ACC112 (cell line): ENCODE results near the gene JAG2.

Source experiments
- H2AFZ ChIP-seq: fragments of 200-600 bp; sonication (generic); one replicate; pipeline ENCODE4 v1.6.0; 2017; ENCODE audit warnings: antibody characterized with exemption, low read length; ENCODE audit not compliant: unreplicated experiment
- H3K27ac ChIP-seq: fragments of 200-600 bp; sonication (generic); 2 replicates; pipeline ENCODE4 v1.5.1; 2014; ENCODE audit warnings: low read depth, mild to moderate bottlenecking, antibody characterized with exemption, low read length, moderate library complexity
- H3K27me3 ChIP-seq: fragments of 200-600 bp; sonication (generic); 2 replicates; pipeline ENCODE4 v1.6.1; 2014; ENCODE audit warnings: mild to moderate bottlenecking, antibody characterized with exemption, low read length, moderate library complexity, mixed read lengths; ENCODE audit not compliant: insufficient read depth
- H3K36me3 ChIP-seq: fragments of 200-600 bp; sonication (generic); 2 replicates; pipeline ENCODE4 v1.6.1; 2016; ENCODE audit warnings: mild to moderate bottlenecking, antibody characterized with exemption, low read length, moderate library complexity, mixed read lengths; ENCODE audit not compliant: insufficient read depth
- H3K4me1 ChIP-seq: fragments of 200-600 bp; sonication (generic); one replicate; pipeline ENCODE4 v1.6.1; 2016; ENCODE audit warnings: low read length, mixed read lengths; ENCODE audit not compliant: insufficient read depth, unreplicated experiment, control insufficient read depth
- H3K4me3 ChIP-seq: fragments of 200-600 bp; sonication (generic); 2 replicates; pipeline ENCODE4 v1.5.1; 2014; ENCODE audit warnings: mild to moderate bottlenecking, low read depth, low read length
- H3K79me2 ChIP-seq: fragments of 200-600 bp; sonication (generic); one replicate; pipeline ENCODE4 v1.6.0; 2016; ENCODE audit warnings: low read length; ENCODE audit not compliant: control insufficient read depth, unreplicated experiment, insufficient read depth

JAG2 gene

GRCh38 chr14:105181549-105182295 lies 13.1 kb upstream of the JAG2 start:
- no peak overlapping the region for H3K27ac ChIP-seq

GRCh38 chr14:105180592-105181548 lies 12.3 kb upstream of the JAG2 start, which contains the start of gene NUDT14:
NUDT14 (minus strand) TSS chr14:105181312; CDS start chr14:105181209, 103 bp downstream.
- Histone ChIP-seq H2AFZ (peak within 1 kb of the TSS; percentile 22), H3K4me1 (no peaks in the 10 kb centered on the region), H3K4me3 (peak within 1 kb of the TSS; percentile 84), H3K27me3 (no peaks in the 10 kb centered on the region), H3K79me2 (no peaks in the 10 kb centered on the region), H3K36me3 (no peaks in the 10 kb centered on the region), H3K27ac (no peak within 1 kb of the TSS)

More at GRCh38 chr14:105181549-105182295, 13.1 kb upstream of the JAG2 start:
- Histone ChIP-seq H2AFZ (no peak overlapping the region), H3K79me2 (no peaks in the 10 kb centered on the region), H3K4me3 (no peak overlapping the region), H3K36me3 (no peaks in the 10 kb centered on the region), H3K27me3 (no peaks in the 10 kb centered on the region), H3K4me1 (no peaks in the 10 kb centered on the region)

GRCh38 chr14:105179191-105179590 lies 10.6 kb upstream of the JAG2 start:
- Histone ChIP-seq H2AFZ (no peak overlapping the region), H3K36me3 (no peaks in the 10 kb centered on the region), H3K4me3 (no peak overlapping the region), H3K27ac (no peak overlapping the region), H3K4me1 (no peaks in the 10 kb centered on the region), H3K79me2 (no peaks in the 10 kb centered on the region), H3K27me3 (no peaks in the 10 kb centered on the region)

- H3K27ac ChIP-seq: no peak overlapping the region
- H2AFZ ChIP-seq: no peak overlapping the region
- no peak overlapping the region for H3K4me3 ChIP-seq
- no peaks in the 10 kb centered on the region for H3K79me2 ChIP-seq
- H3K27me3 ChIP-seq: no peaks in the 10 kb centered on the region
- H3K4me1 ChIP-seq: no peaks in the 10 kb centered on the region
- H3K36me3 ChIP-seq: no peaks in the 10 kb centered on the region
Observed at GRCh38 chr14:105178868-105179140, 10.2 kb upstream of the JAG2 start.

- H3K27ac ChIP-seq: no peak overlapping the region
- H3K4me3 ChIP-seq: no peak overlapping the region
- H2AFZ ChIP-seq: no peak overlapping the region
- no peaks in the 10 kb centered on the region for H3K27me3 ChIP-seq
- H3K79me2 ChIP-seq: no peaks in the 10 kb centered on the region
- H3K36me3 ChIP-seq: no peaks in the 10 kb centered on the region
- no peaks in the 10 kb centered on the region for H3K4me1 ChIP-seq
Observed at GRCh38 chr14:105178069-105178867, 9.7 kb upstream of the JAG2 start.

GRCh38 chr14:105177082-105177481 lies 8.5 kb upstream of the JAG2 start:
- H2AFZ ChIP-seq: no peak overlapping the region
- no peaks in the 10 kb centered on the region for H3K36me3 ChIP-seq
- no peaks in the 10 kb centered on the region for H3K4me1 ChIP-seq
- no peak overlapping the region for H3K4me3 ChIP-seq
- H3K27me3 ChIP-seq: no peaks in the 10 kb centered on the region
- no peak overlapping the region for H3K27ac ChIP-seq
- H3K79me2 ChIP-seq: no peaks in the 10 kb centered on the region

- no peaks in the 10 kb centered on the region for H3K36me3 ChIP-seq
- no peaks in the 10 kb centered on the region for H3K27me3 ChIP-seq
- H3K4me1 ChIP-seq: no peaks in the 10 kb centered on the region
- no peak overlapping the region for H2AFZ ChIP-seq
- H3K4me3 ChIP-seq: no peak overlapping the region
- H3K27ac ChIP-seq: no peak overlapping the region
- H3K79me2 ChIP-seq: no peaks in the 10 kb centered on the region
Observed at GRCh38 chr14:105176513-105176912, 7.9 kb upstream of the JAG2 start.

- Histone ChIP-seq H3K36me3 (no peaks in the 10 kb centered on the region), H3K27me3 (peaks cover 13% of the 10 kb centered on the region), H3K4me3 (no peak overlapping the region), H2AFZ (no peak overlapping the region), H3K4me1 (peaks cover 2% of the 10 kb centered on the region), H3K79me2 (no peaks in the 10 kb centered on the region), H3K27ac (no peak overlapping the region)
Observed at GRCh38 chr14:105173901-105174894, 5.6 kb upstream of the JAG2 start.

GRCh38 chr14:105173145-105173544 lies 4.6 kb upstream of the JAG2 start:
- H3K4me3 ChIP-seq: no peak overlapping the region
- no peak overlapping the region for H3K27ac ChIP-seq
- peaks cover 2% of the 10 kb centered on the region for H3K4me1 ChIP-seq
- H2AFZ ChIP-seq: no peak overlapping the region
- H3K79me2 ChIP-seq: no peaks in the 10 kb centered on the region
- peaks cover 17% of the 10 kb centered on the region for H3K27me3 ChIP-seq
- H3K36me3 ChIP-seq: no peaks in the 10 kb centered on the region
